Karpas-422 (cell line): Measurements from ENCODE around the gene UEVLD. TPM values are rescaled to one million over a fixed set of nuclear protein-coding genes. Genes with fewer than 3 reads are reported as not detected.

Source experiments
- DNase-seq: peaks from one replicate; pipeline ENCODE4 v3.0.0-alpha.2; 2015
- H2AFZ ChIP-seq: fragments of 200-600 bp; sonication (generic); 2 replicates; pipeline ENCODE4 v1.6.1; 2014; ENCODE audit warnings: antibody characterized with exemption, low read length, mixed read lengths
- H3K27ac ChIP-seq: fragments of 200-600 bp; sonication (generic); 2 replicates; pipeline ENCODE4 v1.5.1; 2014; ENCODE audit warnings: mild to moderate bottlenecking, low read length, moderate library complexity
- H3K27me3 ChIP-seq: fragments of 200-600 bp; sonication (generic); 2 replicates; pipeline ENCODE4 v1.6.1; 2014; ENCODE audit warnings: low read length, mixed read lengths
- H3K36me3 ChIP-seq: fragments of 200-600 bp; sonication (generic); 2 replicates; pipeline ENCODE4 v1.6.1; 2014; ENCODE audit warnings: low read length, mixed read lengths; ENCODE audit not compliant: insufficient read depth
- H3K4me1 ChIP-seq: fragments of 200-600 bp; sonication (generic); 2 replicates; pipeline ENCODE4 v1.6.1; 2014; ENCODE audit warnings: mild to moderate bottlenecking, low read length, mixed read lengths
- H3K4me2 ChIP-seq: fragments of 200-600 bp; sonication (generic); 2 replicates; pipeline ENCODE4 v1.6.1; 2014; ENCODE audit warnings: low read length, low read depth, mild to moderate bottlenecking; ENCODE audit not compliant: poor library complexity, severe bottlenecking
- H3K4me3 ChIP-seq: fragments of 200-600 bp; sonication (generic); 2 replicates; pipeline ENCODE4 v1.5.1; 2014; ENCODE audit warnings: mild to moderate bottlenecking, antibody characterized with exemption, low read length, mixed read lengths
- H3K79me2 ChIP-seq: fragments of 200-600 bp; sonication (generic); 2 replicates; pipeline ENCODE4 v1.6.1; 2014; ENCODE audit warnings: mild to moderate bottlenecking, low read length, mixed read lengths
- H3K9ac ChIP-seq: fragments of 200-600 bp; sonication (generic); 2 replicates; pipeline ENCODE4 v1.6.0; 2014; ENCODE audit warnings: low read length
- H3K9me2 ChIP-seq: fragments of 200-600 bp; sonication (generic), shearing (Covaris generic); replicated peaks from 2 replicates; pipeline ENCODE4 v1.6.0; 2014; ENCODE audit warnings: mild to moderate bottlenecking, low read length, moderate library complexity; ENCODE audit not compliant: insufficient read depth
- H3K9me3 ChIP-seq: fragments of 300-700, 200-600 bp; sonication (generic); 2 replicates; pipeline ENCODE4 v1.6.1; 2014; ENCODE audit warnings: low read length, mixed read lengths
- H4K20me1 ChIP-seq: fragments of 200-600 bp; sonication (generic); 2 replicates; pipeline ENCODE4 v1.6.1; 2014; ENCODE audit warnings: mild to moderate bottlenecking, antibody characterized with exemption, low read length, low read depth; ENCODE audit not compliant: insufficient read depth
- total RNA-seq: library from RNA; depleted of rRNA; stranded (reverse); fragments of >200 nt; shearing (Covaris generic); gene quantifications from 2 replicates; pipeline ENCODE4 v1.2.3, GENCODE V29; 2014; ENCODE audit warnings: low replicate concordance

UEVLD gene
- total RNA-seq, 1 experiment from 2014 or later: 14.8 TPM

DNA sequence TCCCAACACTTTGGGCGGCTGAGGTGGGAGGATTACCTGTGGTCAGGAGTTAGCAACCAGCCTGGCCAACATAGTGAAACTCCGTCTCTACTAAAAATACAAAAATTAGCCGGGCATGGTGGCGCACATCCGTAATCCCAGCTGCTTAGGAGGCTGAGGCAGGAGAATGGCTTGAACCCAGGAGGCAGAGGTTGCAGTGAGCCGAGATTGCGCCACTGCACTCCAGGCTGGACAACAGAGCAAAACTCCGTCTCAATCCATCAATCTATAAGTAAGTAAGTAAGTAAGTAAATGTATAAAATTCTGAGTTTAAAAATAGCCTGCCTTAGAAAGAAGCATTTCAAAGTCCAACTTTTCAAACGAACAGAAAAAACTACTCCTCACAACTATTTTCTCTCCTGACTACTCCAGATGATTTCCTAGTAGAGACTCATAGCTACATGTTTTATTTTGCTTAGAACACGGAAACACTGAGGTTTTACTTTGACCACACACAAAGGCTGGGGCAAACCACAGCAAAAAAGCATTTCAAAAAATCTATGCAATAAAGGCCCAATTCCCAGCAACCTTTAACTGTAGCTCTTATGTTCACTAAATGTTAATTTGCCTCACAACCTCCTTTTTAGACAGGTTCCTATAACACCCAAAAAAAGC is 29.3 kb upstream of the UEVLD start:
- Histone ChIP-seq H3K36me3 (peaks cover 16% of the 10 kb centered on the region; the same call in 1 of the 2 replicates), H3K9ac (no peak overlapping the region), H3K4me2 (no peak overlapping the region), H3K4me1 (peaks cover 4% of the 10 kb centered on the region; the same call in 1 of the 2 replicates), H3K79me2 (peaks cover 74% of the 10 kb centered on the region), H3K9me3 (no peaks in the 10 kb centered on the region), H3K27me3 (no peaks in the 10 kb centered on the region), H4K20me1 (no peaks in the 10 kb centered on the region), H2AFZ (no peak overlapping the region), H3K4me3 (no peak overlapping the region), H3K9me2 (no peaks in the 10 kb centered on the region), H3K27ac (no peak overlapping the region)
- no peak for DNase-seq

DNA sequence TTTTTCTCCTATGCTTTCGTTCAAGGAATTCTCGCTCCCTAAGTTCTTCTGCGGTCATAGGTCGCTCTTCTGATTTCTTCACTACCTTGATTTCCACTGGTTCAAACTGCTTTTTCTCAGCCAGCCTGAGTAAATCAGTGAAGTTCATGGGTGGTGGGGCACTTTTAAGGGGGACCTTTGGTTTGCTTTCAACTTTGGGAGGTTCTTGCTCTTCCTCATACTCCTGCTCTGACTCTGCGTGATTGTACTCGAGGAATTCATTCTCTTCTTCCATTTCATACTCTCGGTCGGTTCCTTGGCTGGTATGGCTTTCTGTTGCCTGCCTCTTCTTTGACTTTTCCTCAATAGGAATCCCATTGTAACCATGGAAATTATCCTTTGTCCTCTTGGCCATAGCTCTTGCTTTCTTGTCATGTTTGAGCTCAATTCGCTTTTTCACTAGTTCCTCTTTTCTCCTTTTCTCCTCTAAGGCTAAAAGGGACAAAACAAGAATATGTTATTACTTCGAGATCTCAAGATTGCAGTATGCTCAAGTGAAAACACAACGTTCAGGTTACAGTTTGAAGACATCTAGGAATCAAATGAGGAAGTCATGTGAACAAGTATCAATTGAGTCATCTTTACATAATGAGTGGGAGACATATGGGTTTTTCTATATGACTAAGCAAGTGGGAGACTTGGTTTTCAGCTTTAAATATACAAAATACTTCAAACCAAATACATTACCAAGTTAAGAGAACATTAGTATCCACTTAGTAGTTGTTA is 27.3 kb upstream of the UEVLD start:
- Histone ChIP-seq H3K9ac (no peak overlapping the region), H3K27ac (no peak overlapping the region), H3K36me3 (peaks cover 16% of the 10 kb centered on the region; the same call in 1 of the 2 replicates), H3K27me3 (no peaks in the 10 kb centered on the region), H3K9me3 (no peaks in the 10 kb centered on the region), H3K4me1 (peaks cover 4% of the 10 kb centered on the region; the same call in 1 of the 2 replicates), H3K9me2 (no peaks in the 10 kb centered on the region), H2AFZ (no peak overlapping the region), H3K4me3 (no peak overlapping the region), H4K20me1 (no peaks in the 10 kb centered on the region), H3K4me2 (no peak overlapping the region), H3K79me2 (peaks cover 54% of the 10 kb centered on the region)
- no peak for DNase-seq

- Histone ChIP-seq H3K9me2 (no peaks in the 10 kb centered on the region), H3K4me2 (no peak overlapping the region), H2AFZ (no peak overlapping the region), H3K4me3 (no peak overlapping the region), H3K9me3 (no peaks in the 10 kb centered on the region), H3K27me3 (no peaks in the 10 kb centered on the region), H3K36me3 (peaks cover 18% of the 10 kb centered on the region; the same call in 1 of the 2 replicates), H3K27ac (no peak overlapping the region), H3K4me1 (no peaks in the 10 kb centered on the region; the same call in 1 of the 2 replicates), H3K79me2 (peaks cover 45% of the 10 kb centered on the region), H4K20me1 (no peaks in the 10 kb centered on the region), H3K9ac (no peak overlapping the region)
- DNase-seq: no peak
Measured at GRCh38 chr11:18614667-18615066, 26.1 kb upstream of the UEVLD start.

DNA sequence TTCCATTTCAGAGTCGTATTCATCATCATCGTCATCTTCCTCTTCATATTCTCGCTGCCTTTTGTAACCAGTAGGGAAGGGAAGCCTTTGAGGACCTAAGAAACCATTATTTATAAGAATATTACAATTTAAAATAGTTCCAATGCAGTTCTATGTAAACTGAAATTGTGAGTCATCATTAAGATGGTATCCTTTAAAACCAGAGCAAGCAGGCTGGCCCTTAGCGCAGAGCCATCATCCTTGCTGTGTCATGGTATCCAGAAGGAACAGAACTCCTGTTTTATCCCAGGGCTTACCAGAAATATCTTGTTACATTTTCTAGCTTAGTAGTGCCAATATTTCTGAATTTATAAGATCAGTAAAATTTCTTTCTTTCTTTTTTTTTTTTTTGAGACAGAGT is 23.9 kb upstream of the UEVLD start:
- Histone ChIP-seq H3K4me1 (no peaks in the 10 kb centered on the region), H3K27ac (no peak overlapping the region), H3K79me2 (peaks cover 23% of the 10 kb centered on the region), H4K20me1 (no peaks in the 10 kb centered on the region), H3K27me3 (no peaks in the 10 kb centered on the region), H2AFZ (no peak overlapping the region), H3K4me3 (no peak overlapping the region), H3K36me3 (peaks cover 30% of the 10 kb centered on the region; the same call in 1 of the 2 replicates), H3K9me3 (no peaks in the 10 kb centered on the region), H3K9ac (no peak overlapping the region), H3K4me2 (no peak overlapping the region), H3K9me2 (no peaks in the 10 kb centered on the region)
- no peak for DNase-seq

- H2AFZ ChIP-seq: no peak overlapping the region
- no peak overlapping the region for H3K27ac ChIP-seq
- no peaks in the 10 kb centered on the region for H3K27me3 ChIP-seq
- H3K36me3 ChIP-seq: peaks cover 32% of the 10 kb centered on the region; the same call in 1 of the 2 replicates
- H3K4me3 ChIP-seq: no peak overlapping the region
- H3K4me1 ChIP-seq: no peaks in the 10 kb centered on the region
- H4K20me1 ChIP-seq: no peaks in the 10 kb centered on the region
- peaks cover 15% of the 10 kb centered on the region for H3K79me2 ChIP-seq
- no peak overlapping the region for H3K4me2 ChIP-seq
- no peaks in the 10 kb centered on the region for H3K9me3 ChIP-seq
- no peak overlapping the region for H3K9ac ChIP-seq
- DNase-seq: no peak
- H3K9me2 ChIP-seq: no peaks in the 10 kb centered on the region
Measured at GRCh38 chr11:18611196-18611595, 22.7 kb upstream of the UEVLD start.

DNA sequence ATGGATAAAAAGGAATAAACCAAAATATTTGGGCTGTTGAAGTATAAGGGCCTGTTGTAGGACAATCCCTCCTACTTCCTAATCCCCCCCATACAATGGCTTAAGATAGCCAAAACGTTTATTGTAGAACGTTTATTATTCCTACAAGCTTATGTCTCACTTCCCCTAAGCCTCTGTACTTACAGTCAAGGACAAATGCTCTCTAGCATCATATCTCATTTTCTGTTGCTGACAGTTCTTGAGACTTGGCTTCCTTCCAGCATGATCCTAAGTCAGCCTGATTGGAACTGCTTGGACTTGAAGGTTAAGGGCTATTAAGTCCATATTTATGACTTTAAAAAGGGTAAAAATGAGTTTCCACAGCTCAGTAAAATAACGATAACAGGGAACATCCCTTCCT is 19.8 kb upstream of the UEVLD start:
- Histone ChIP-seq H2AFZ (no peak overlapping the region), H3K27ac (no peak overlapping the region), H3K27me3 (no peaks in the 10 kb centered on the region), H3K9me2 (no peaks in the 10 kb centered on the region), H3K9me3 (no peaks in the 10 kb centered on the region), H3K79me2 (no peaks in the 10 kb centered on the region; the same call in 1 of the 2 replicates), H3K36me3 (peaks cover 18% of the 10 kb centered on the region; the same call in 1 of the 2 replicates), H4K20me1 (no peaks in the 10 kb centered on the region), H3K9ac (no peak overlapping the region), H3K4me2 (no peak overlapping the region), H3K4me1 (no peaks in the 10 kb centered on the region), H3K4me3 (no peak overlapping the region)
- no peak for DNase-seq

- no peak for DNase-seq
- no peaks in the 10 kb centered on the region for H3K9me3 ChIP-seq
Measured at GRCh38 chr11:18600915-18601569, 12.5 kb upstream of the UEVLD start.

GRCh38 chr11:18599739-18600230 is 11.3 kb upstream of the UEVLD start, which contains the start of gene MISFA:
Gene MISFA, plus strand, starts transcription at chr11:18599789. Its CDS starts 140 bp downstream, at chr11:18599929.
- DNase-seq: no peak
- Histone ChIP-seq H3K36me3 (no peaks in the 10 kb centered on the region), H3K4me2 (no peak within 1 kb of the TSS), H3K27me3 (no peaks in the 10 kb centered on the region), H3K9ac (no peak within 1 kb of the TSS), H3K9me3 (no peaks in the 10 kb centered on the region), H3K27ac (no peak within 1 kb of the TSS), H3K4me3 (no peak within 1 kb of the TSS), H2AFZ (no peak within 1 kb of the TSS), H3K4me1 (no peaks in the 10 kb centered on the region), H4K20me1 (no peaks in the 10 kb centered on the region), H3K79me2 (no peaks in the 10 kb centered on the region), H3K9me2 (no peaks in the 10 kb centered on the region)

More at GRCh38 chr11:18600915-18601569, 12.5 kb upstream of the UEVLD start:
- Histone ChIP-seq H3K79me2 (no peaks in the 10 kb centered on the region), H2AFZ (no peak overlapping the region), H3K9me2 (no peaks in the 10 kb centered on the region), H4K20me1 (no peaks in the 10 kb centered on the region), H3K36me3 (no peaks in the 10 kb centered on the region), H3K4me1 (no peaks in the 10 kb centered on the region), H3K27ac (no peak overlapping the region), H3K4me2 (no peak overlapping the region), H3K9ac (no peak overlapping the region), H3K27me3 (no peaks in the 10 kb centered on the region), H3K4me3 (no peak overlapping the region)
